ENCODE results near the gene SPARC.
"Not testable (repeated sequence)": the region's sequence is repeated elsewhere in the genome, so short reads cannot be mapped to it uniquely, and the experiment has no call there.

Gene SPARC

GRCh38 chr5:151699071-151699901, 12.6 kb upstream of the SPARC start:
- DNase-seq, result peak; percentile 99

- DNase-seq, result not testable (repeated sequence)
These were observed 11.4 kb upstream of the SPARC start for GRCh38 chr5:151698081-151698480.

GRCh38 chr5:151697452-151697851, 10.7 kb upstream of the SPARC start:
- DNase-seq, result no peak

GRCh38 chr5:151696470-151697061, 9.9 kb upstream of the SPARC start:
- DNase-seq, result peak; percentile 100

GRCh38 chr5:151695464-151695863, 8.7 kb upstream of the SPARC start:
- no peak for DNase-seq

GRCh38 chr5:151694035-151694485, 7.3 kb upstream of the SPARC start:
- DNase-seq, result no peak

GRCh38 chr5:151692312-151692711, 5.6 kb upstream of the SPARC start:
- no peak for DNase-seq

GRCh38 chr5:151691706-151692105, 5.0 kb upstream of the SPARC start:
- DNase-seq, result no peak

GRCh38 chr5:151689591-151689990, 2.9 kb upstream of the SPARC start:
- not testable (repeated sequence) for DNase-seq

- DNase-seq, result no peak
These were observed 1.7 kb upstream of the SPARC start for GRCh38 chr5:151688436-151688835.

GRCh38 chr5:151685749-151686673, 704 bp downstream of the SPARC start:
- no peak for DNase-seq

GRCh38 chr5:151684690-151685361, 1.9 kb downstream of the SPARC start:
- DNase-seq, result peak; percentile 99

GRCh38 chr5:151683986-151684588, 2.6 kb downstream of the SPARC start:
- DNase-seq, result no peak

- DNase-seq, result no peak
These were observed 3.3 kb downstream of the SPARC start for GRCh38 chr5:151683444-151683843.

- no peak for DNase-seq
These were observed 3.9 kb downstream of the SPARC start for GRCh38 chr5:151682751-151683331.

- DNase-seq, result peak; percentile 62
These were observed 4.5 kb downstream of the SPARC start for GRCh38 chr5:151682240-151682639.

GRCh38 chr5:151680944-151681427, 5.7 kb downstream of the SPARC start:
- no peak for DNase-seq

- DNase-seq, result not testable (repeated sequence)
These were observed 6.6 kb downstream of the SPARC start for GRCh38 chr5:151680156-151680505.

GRCh38 chr5:151679421-151680155, 7.1 kb downstream of the SPARC start:
- DNase-seq, result no peak

- DNase-seq, result no peak
These were observed 8.0 kb downstream of the SPARC start for GRCh38 chr5:151678713-151679112.

All from fibroblast of upper back skin (primary cell).